Fibroblast of skin of right biceps (primary cell): ENCODE measurements around the gene SACS.
A peak's percentile ranks its signal among the peaks of the same experiment; 100 is the strongest.

ENCODE experiments used
- DNase-seq: peaks from one replicate; pipeline ENCODE4 v3.0.0-alpha.2; 2013

SACS gene

GRCh38 chr13:23433171-23434153, at the start of gene SACS:
SACS (minus strand) TSS chr13:23433702; CDS start chr13:23411239, 22,463 bp downstream.
- DNase-seq: peak; percentile 63

- DNase-seq: no peak
Observed at GRCh38 chr13:23480324-23480723, 46.8 kb upstream of the SACS start.

- peak; percentile 64 for DNase-seq
Observed at GRCh38 chr13:23477101-23477500, 43.6 kb upstream of the SACS start.

GRCh38 chr13:23473221-23473620, 39.7 kb upstream of the SACS start:
- DNase-seq: peak; percentile 57

- DNase-seq: no peak
Observed at GRCh38 chr13:23472189-23472588, 38.7 kb upstream of the SACS start.

GRCh38 chr13:23470790-23471614, 37.5 kb upstream of the SACS start:
- peak; percentile 55 for DNase-seq

- peak; percentile 97 for DNase-seq
Observed at GRCh38 chr13:23469951-23470421, 36.5 kb upstream of the SACS start.

- DNase-seq: peak; percentile 55
Observed at GRCh38 chr13:23468811-23469210, 35.3 kb upstream of the SACS start.

GRCh38 chr13:23467932-23468278, 34.4 kb upstream of the SACS start:
- DNase-seq: no peak

- peak; percentile 68 for DNase-seq
Observed at GRCh38 chr13:23467048-23467931, 33.8 kb upstream of the SACS start.

- DNase-seq: peak; percentile 87
Observed at GRCh38 chr13:23466144-23467002, 32.9 kb upstream of the SACS start.

GRCh38 chr13:23463661-23464060, 30.2 kb upstream of the SACS start:
- DNase-seq: peak; percentile 53

- peak; percentile 64 for DNase-seq
Observed at GRCh38 chr13:23462815-23463559, 29.5 kb upstream of the SACS start.

GRCh38 chr13:23461544-23461943, 28.0 kb upstream of the SACS start:
- no peak for DNase-seq

- DNase-seq: no peak
Observed at GRCh38 chr13:23460921-23461320, 27.4 kb upstream of the SACS start.

- DNase-seq: no peak
Observed at GRCh38 chr13:23460309-23460708, 26.8 kb upstream of the SACS start.

- DNase-seq: no peak
Observed at GRCh38 chr13:23458989-23459388, 25.5 kb upstream of the SACS start.

- no peak for DNase-seq
Observed at GRCh38 chr13:23456437-23457210, 23.1 kb upstream of the SACS start.

GRCh38 chr13:23455401-23456185, 22.1 kb upstream of the SACS start:
- DNase-seq: no peak
